Measurements from ENCODE around the gene AP5Z1.
"Not testable (repeated sequence)": the region's sequence is repeated elsewhere in the genome, so short reads cannot be mapped to it uniquely, and the experiment has no call there.

AP5Z1 gene

DNA sequence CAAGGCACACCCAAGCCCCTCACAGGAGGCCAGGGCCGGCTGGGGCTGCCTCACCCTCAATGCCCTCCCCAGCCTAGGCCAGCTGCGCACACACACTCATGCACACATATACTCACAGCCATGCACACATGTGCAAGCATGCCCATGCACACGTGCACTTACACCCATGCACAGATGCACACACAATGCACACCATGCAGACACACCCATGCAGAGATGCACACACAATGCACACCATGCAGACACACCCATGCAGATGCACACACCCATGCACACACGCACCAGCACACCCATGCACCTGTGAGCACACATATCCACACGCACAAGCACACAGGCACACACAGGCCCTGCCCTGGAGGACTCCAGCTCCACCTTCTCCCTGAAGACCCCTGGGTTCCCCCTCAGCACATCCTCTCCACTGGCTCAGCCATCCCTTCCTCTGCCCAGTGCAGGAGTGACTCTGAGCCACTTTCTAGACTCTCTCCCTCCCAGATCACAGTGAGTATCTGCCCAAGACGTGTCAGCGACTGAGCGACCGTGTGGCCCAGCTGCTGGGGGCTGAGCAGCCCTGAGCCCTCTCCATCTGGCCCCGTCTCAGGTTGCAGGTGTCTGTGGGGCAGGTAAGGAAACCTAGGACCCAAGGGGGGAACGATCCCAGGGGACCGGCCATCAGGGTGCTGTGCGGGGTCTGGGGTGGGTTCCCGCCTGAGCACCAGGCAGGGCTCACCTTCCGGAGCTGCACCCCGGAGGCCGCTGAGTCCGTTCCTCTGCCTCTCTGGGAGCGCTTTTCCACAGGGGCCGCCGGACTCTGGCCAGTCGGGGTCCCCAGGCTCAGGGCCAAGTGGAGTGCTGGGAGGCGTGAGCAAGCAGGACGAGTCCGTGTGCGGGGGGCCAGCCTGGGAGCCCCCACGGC is 25.8 kb downstream of the AP5Z1 start:
- no peak for DNase-seq (ENCODE audit: low read depth in 2 of 3, low spot score in 2 of 3)

DNA sequence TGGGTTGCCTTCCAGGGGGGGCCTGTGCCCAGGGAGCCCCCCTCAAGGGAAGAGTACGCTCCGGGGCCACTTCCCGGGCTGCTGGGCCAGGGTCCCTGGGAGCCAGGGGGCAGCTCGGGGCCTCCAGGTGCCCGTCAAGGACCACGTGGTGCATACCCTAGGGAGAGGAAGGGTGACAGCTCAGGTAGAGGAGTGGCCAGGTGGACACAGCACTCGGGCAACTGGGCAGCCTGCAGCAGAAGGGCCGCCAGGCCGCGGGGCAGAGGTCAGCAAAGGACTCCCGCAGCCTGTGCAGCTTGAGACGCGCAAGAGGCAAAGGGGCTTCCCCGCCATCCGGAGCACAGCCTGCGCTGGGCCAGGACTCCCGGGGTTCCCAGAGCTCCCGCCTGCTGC is 26.4 kb downstream of the AP5Z1 start:
- DNase-seq (ENCODE audit: low read depth in 2 of 3, low spot score in 2 of 3) = no peak

DNA sequence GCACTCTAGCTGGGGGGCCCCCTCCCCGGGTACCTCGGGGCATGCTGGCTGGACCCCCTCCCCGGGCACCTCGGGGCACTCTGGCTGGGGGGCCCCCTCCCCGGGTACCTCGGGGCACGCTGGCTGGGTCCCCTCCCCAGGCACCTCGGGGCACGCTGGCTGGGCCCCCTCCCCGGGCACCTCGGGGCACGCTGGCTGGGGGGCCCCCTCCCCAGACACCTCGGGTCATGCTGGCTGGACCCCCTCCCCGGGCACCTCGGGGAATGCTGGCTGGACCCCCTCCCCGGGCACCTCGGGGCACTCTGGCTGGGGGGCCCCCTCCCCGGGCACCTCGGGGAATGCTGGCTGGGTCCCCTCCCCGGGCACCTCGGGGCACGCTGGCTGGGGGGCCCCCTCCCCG is 27.2 kb downstream of the AP5Z1 start:
- DNase-seq (ENCODE audit: low read depth in 2 of 3, low spot score in 2 of 3) = not testable (repeated sequence)

DNA sequence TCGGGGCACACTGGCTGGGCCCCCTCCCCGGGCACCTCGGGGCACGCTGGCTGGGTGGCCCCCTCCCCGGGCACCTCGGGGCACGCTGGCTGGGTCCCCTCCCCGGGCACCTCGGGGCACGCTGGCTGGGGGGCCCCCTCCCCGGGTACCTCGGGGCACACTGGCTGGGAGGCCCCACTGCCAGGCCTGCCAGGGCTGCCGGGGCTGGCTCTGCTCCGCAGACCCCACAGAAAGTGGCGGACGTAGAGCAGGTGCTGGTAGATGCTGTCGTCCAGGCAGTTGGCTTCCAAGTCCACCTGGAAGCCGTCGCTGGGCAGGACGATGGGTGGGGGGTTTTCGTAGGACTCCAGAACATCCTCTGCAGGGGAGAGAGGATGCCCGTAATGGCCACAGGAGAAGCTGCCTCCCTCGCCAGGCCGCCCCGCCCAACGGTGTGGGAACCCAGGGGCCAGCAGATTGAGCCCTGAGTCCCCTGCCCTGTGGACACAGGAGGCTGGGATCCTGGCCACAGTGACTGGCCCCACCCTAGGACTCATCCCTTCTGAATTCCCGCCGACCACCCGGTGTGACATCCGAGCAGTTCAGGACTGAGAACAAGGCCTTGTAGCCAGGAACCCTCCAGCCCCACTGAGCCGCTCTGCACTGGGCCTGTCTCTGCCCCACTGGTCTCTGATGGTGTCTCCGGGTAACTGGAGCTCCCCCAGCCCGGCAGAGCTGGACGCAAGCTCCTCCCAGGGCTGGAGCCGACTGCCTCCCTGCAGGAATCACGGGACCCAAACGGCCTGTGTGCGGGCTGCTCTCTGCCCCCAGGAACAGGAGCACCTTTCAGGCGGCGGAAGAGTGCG is 28.2 kb downstream of the AP5Z1 start:
- no peak for DNase-seq (ENCODE audit: low read depth in 2 of 3, low spot score in 2 of 3)

DNA sequence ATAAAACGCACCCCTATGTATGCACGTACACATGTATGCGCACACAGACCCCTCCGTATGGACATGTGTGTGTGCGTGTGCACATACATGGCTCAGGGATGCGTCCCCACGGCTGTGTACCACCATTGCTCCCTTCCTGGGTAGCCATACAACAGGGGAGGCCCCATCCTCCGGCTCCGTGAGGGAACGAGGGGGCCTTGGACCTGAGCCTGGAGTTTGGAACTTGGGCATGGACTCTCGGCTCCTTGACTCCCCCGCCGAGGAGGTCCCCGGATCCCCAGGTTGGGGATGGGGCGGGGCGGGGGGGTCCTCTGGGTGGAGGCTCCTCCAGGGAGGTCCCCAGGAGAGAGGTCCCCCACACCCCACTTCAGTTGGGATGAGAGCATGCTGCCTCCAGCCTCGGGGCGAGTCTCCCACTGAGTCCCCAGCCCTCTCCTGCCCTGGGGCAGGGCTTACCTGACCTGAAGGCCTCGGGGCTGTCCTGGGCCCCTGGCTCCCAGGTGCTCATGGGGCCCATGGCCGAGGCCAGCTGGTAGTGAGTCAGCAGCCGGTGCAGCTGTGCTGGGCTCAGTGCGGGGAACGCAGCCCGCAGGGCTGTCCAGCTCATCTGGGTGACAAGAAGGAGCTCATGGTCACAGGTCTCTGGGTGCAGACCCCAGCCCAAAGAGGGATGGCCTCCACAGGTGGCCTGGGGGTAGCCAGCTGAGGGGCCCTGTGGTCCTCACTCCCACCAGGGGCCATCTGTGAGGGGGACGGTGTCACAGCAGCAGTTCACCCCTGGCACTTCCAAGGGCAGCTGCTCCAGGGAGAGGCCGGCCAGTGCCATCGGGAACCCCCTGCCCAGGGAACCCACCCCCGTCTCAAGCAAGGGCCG is 29.9 kb downstream of the AP5Z1 start:
- DNase-seq (ENCODE audit: low read depth in 2 of 3, low spot score in 2 of 3) = no peak

DNA sequence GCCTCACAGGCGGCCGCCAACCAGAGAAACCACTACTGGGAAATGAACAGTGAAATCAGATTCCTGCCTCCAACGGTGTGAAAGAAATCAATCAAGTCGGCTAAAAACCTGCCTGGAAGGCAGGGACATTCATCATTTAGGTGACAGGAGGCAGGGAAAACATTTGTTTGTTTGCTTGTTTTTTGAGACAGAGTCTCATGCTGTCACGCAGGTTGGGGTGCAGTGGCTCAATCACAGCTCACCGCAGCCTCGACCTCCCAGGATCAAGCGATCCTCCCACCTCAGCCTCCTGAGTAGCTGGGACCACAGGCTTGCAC is 30.5 kb downstream of the AP5Z1 start:
- no peak for DNase-seq (ENCODE audit: low read depth in 2 of 3, low spot score in 2 of 3)

DNA sequence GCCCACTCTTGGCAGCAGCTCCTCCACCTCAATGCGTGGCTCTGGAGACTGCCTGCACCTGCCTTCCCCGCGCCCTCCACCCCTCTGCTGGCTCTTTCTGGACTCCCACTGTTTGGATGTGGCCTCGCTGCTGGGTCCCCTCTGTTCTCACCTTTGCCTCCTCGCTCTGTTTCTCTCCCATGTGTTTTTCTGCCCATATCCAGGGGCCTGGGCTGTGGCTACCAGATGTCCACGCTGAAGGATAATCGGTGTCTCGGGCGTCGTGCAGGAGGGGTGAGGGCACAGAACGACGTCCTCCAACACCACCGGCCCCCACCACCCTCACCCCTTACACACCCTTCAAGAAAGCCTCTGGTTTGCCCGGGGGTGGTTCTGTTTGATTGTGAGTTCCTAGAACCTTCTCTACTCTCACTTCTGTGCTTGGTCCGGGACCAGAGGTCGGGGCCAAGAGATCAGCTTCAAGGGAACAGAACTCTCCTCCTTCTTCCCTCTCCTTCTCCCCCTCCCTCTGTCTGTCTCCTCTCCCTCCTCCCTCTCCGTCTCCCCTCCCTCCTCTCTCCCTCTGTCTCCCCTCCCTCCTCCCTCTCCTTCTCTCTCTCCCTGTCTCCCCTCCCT is 31.7 kb downstream of the AP5Z1 start:
- no peak for DNase-seq (ENCODE audit: low read depth in 2 of 3, low spot score in 2 of 3)

DNA sequence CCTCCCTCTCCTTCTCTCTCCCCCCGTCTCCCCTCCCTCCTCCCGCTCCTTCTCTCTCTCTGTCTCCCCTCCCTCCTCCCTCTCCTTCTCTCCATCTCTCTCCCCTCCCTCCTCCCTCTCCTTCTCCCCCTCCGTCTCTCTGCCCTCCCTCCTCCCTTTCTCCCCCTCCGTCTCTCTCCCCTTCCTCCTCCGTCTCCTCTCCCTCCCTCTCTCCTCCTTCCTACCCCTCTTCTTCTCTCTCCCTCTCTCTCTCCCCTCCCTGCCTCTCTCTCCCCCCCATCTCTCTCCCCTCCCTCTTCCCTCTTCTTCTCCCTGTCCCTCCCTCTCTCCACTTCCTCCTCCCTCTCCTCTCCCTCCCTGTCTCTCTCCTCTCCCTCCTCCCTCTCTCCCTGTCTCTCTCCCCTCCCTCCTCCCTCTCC is 32.2 kb downstream of the AP5Z1 start:
- no peak for DNase-seq (ENCODE audit: low read depth in 2 of 3, low spot score in 2 of 3)

DNA sequence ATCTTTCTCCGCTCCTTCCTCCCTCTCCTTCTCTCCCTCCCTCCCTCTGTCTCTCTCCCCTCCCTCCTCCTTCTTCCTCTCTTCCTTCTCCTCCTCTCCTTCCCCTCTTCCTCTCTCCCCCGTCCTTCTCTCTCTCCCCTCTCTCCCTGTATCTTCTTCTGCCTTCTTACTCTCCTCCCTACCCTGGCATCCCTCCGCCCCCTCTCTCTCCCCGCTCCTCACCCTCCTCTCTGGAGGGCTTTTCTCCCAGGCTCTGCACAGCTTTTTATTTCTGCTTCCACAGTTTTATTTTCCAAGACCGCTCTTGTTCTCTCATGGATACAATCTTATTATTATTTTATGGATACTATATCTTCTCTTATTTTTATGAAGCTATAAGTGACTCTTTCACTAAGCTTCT is 32.6 kb downstream of the AP5Z1 start:
- no peak for DNase-seq (ENCODE audit: low read depth in 2 of 3, low spot score in 2 of 3)

DNA sequence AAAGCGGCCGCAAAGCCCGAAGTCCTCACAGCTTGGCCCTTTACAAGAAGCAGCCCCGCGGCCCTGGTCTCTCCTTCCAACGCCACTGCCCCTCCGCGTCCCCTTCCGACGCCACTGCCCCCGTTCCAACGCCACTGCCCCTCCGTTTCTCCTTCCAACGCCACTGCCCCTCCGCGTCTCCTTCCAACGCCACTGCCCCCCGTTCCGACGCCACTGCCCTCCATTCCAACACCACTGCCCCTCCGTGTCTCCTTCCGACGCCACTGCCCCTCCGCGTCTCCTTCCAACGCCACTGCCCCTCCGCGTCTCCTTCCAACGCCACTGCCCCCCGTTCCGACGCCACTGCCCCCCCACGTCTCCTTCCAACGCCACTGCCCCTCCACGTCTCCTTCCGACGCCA is 33.1 kb downstream of the AP5Z1 start:
- DNase-seq (ENCODE audit: low read depth in 2 of 3, low spot score in 2 of 3) = no peak

DNA sequence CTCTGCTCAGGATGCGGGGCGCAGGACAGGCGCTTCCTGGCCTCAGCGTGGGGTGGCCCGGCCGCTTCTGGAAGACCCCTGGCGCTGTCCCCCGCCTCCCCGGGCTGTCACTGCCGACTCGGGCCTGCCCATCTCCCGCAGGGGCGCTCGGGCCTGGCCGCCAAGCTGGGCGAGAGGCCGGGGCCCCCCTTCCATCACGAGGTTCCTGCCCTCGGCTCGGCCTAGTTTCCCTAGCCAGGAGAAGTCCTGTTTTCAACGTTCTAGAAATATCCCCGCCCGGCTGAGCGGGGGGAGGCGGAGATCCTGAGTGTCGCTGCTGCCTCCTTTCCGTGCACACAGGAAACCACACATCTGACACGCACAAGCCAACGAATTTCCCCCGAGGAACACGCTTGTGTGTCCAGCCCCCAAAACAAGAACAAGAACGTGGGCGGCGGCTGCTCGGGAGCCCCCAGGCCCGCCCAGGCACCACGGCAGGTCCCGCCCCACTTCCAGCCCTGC is 33.7 kb downstream of the AP5Z1 start:
- DNase-seq (ENCODE audit: low read depth in 2 of 3, low spot score in 2 of 3) = no peak

DNA sequence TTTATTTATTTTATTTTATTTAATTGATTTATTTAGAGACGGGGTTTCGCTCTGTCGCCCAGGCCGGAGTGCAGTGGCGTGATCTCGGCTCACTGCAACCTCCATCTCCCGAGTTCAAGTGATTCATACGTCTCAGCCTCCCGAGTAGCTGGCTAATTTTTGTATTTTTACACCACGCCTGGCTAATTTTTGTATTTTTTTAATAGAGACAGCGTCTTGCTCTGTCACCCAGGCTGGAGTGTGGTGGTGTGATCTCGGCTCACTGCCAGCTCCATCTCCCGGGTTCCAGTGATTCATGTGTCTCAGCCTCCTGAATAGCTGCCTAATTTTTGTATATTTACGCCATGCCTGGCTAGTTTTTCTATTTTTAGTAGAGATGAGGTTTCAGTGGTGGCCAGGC is 34.2 kb downstream of the AP5Z1 start:
- no peak for DNase-seq (ENCODE audit: low read depth in 2 of 3, low spot score in 2 of 3)

DNA sequence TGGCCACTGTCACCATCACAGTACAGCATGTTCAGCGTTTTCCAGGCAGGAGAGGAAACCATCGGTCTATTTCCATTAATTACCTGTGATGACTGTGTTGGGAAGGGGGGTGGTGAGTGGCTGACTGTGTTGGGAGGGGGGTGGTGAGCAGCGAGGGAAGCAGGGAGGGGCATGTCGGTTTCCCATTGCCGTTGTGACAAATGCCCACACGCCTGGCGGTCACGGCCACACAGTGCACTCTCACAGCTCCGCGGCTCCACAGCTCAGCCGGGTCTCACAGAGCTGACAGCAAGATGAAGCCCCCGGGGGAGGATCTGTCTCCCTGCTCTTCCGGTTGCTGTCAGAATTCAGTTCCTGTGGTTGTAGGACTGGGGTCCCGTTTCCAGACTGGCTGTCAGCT is 39.0 kb downstream of the AP5Z1 start:
- DNase-seq (ENCODE audit: low read depth in 2 of 3, low spot score in 2 of 3) = no peak

DNA sequence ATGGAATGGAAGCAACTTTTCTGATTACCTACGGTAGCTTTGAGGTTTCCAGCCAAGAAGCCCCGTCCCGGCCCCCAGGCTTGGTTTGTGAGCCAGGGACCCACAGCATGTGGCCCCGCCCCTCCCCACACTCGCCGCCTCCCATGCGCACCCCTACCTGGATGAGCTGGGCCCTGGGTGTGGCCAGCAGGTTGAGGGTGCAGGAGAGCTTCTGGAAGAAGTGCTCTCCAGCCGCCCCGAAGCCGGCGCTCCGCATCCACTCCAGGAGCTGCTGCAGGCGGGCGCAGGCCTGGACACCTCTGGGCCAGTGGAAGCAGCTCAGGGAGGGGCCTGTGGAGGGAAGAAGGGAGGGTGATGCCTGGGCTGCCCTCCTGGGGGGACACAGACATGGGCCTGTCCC is 39.7 kb downstream of the AP5Z1 start:
- no peak for DNase-seq (ENCODE audit: low read depth in 2 of 3, low spot score in 2 of 3)

DNA sequence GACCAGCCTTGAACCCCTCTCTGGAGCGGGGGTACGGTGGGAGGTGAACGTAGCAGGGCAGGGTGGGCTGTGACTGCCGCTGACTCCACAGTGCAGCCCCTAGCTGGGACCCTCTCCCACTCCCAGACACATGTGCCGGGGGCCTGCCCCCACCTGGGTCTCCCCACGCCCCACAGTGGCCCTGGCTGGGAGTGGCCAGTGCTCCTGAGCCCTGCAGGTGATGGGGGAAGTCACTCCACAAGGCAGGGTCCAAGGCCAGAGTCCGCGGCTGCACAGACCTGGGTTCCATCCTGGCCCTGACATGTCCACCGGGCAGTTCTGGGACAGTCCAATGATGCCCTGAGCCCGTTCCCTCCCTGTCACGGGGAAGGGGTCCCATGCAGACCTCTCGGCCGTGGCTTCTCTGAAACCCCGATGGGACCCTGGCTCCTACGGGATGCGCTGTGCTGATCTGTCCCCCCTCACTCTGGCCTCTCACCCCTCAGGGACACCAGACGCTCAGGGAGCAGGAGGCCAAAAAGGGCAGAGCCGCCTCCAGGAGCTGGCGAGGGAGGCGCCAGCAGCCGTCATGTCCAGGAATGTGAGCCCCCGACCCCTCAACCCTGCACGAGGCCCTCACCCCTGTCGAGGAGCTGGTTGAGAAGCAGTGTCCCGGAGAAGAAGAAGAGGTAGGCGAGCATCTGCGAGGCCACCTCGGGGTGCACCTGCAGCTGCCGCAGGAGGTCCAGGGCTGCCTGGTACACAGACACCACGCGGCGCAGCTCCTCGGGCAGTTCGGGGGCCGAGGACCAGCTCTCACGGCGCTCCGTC is 40.4 kb downstream of the AP5Z1 start:
- DNase-seq (ENCODE audit: low read depth in 2 of 3, low spot score in 2 of 3) = no peak

DNA sequence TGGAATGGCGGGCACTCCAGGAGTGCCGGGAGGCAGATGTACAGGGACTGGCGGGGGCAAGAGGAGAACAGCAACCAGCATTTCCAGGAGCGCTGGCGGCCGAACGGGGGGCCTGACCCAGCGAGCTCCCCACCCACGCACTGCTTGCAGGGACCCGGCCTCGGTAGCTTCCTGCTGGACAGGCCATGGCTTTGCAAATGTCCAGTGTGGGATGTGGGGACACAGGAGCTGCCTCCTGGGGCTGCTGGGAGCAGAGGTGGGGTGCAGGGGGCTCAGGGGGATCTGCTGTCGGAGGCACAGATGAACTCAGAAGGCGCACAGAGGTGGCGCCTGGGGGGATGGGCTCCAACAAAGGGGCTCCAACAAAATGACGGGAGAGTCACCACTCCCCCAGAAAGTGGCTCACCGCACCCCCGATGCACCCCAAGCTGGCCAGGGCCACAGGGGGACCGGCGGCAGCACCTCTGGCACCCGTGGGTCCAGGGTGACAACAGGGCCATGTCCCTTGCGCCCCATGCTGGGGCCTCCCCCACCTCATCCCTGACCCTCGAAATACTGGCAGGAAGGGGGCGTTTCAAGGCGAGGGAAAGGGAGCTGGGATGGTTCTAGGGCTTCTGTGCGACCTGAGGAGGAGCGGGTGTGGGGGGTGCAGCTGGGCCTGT is 41.1 kb downstream of the AP5Z1 start:
- no peak for DNase-seq (ENCODE audit: low read depth in 2 of 3, low spot score in 2 of 3)

DNA sequence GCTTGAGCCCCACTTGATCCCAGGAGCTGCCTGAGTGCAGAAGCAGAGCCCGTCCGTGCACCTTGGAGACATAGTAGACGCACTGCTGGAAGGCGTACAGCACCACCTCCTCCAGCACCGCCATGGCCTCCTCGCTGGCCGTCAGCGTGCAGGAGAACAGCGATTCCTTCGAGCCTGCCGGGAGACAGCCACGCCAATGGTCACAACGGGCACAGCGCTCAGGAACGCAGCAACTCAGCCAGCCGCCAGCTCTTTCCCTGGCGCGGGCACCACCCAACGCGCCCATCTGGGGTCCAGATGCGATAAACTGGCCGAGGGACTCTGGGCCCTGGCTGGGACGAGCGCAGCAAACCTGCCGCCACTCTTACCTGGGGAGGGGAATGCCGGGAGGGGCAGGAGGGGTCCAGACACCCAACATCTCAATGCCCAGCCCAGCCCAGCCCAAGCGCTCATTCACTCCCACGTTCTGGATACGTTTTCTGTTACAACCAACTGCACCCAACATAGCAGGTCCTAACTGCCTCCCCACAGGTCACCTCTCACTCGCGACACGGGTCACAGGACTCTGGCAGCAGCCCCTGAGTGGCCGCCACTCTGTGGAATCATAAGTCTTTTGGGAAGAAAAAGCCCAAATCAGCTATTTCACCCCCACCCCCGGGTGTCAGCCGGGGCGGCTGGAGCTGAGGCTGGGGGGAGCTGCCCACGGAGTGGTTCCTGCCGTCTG is 41.9 kb downstream of the AP5Z1 start:
- no peak for DNase-seq (ENCODE audit: low read depth in 2 of 3, low spot score in 2 of 3)

DNA sequence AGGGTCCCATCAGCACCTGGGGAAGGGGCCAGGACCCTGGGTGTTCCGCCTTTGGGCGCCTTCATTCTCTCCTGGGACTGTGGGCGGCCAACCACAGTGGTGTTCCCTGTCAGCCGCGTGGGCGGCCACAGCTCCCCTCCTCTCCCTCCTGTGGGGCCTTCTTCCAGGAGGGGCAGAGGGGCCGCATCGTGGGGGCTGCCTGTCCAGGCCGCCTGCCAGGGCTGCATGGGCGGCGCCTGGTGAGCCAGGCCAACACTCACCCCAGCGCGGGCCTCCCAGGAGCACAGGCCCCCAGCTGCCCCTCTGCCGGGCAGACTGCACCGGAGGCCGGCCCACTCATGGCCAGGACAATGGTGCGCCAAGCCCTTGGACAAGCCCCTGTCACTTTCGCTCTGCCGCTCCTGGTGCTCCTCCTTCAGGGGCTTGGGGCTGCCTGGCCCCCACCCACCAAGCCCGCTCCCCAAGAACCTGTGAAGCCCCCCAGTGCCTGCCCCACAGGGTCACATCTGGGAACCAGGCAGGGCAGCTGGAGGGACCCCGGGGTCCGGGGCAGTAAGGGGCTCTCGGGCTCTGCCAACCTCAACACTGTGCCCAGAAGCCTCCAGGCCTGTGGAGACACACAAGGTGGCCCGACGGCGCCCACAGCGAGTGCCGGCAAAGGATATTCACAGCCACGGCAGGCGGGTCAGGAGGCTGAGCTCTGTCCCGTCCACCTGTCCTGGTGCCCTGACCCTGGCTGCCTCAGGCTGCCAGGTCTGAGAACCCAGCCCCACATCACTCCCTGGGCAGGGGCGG is 42.8 kb downstream of the AP5Z1 start:
- no peak for DNase-seq (ENCODE audit: low read depth in 2 of 3, low spot score in 2 of 3)
